C4-2B (cell line): ENCODE measurements around the gene GNB1.

Experiments
- ZFX ChIP-seq: fragments of 450-650 bp; IDR thresholded peaks from 2 replicates; pipeline ENCODE4 v1.6.1; 2017
- TF ChIP-seq, protein P1 (sequence below): fragments of 450-650 bp; conservative IDR thresholded peaks from 2 replicates; pipeline ENCODE4 v1.5.1; 2017; ENCODE audit warnings: mild to moderate bottlenecking

DNA sequence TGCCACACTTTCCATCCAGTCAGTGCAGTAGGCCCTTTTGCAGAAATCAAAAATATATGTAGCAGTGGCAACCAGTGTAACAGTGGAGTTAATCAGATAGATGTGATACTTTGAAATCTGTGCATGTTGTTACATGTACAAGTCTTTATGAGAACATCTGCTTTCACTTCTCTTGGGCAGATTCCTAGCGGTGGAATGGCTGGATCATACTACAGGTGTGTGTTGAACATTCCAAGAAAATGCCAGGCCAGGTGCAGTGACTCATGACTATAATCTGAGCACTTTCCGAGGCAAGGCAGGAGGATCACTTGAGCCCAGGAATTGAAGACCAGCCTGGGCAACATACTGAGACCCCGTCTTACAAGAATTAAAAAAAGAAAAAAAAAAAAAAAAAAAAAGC, 55.3 kb downstream of the GNB1 start:
- TF ChIP-seq, protein P1, sequence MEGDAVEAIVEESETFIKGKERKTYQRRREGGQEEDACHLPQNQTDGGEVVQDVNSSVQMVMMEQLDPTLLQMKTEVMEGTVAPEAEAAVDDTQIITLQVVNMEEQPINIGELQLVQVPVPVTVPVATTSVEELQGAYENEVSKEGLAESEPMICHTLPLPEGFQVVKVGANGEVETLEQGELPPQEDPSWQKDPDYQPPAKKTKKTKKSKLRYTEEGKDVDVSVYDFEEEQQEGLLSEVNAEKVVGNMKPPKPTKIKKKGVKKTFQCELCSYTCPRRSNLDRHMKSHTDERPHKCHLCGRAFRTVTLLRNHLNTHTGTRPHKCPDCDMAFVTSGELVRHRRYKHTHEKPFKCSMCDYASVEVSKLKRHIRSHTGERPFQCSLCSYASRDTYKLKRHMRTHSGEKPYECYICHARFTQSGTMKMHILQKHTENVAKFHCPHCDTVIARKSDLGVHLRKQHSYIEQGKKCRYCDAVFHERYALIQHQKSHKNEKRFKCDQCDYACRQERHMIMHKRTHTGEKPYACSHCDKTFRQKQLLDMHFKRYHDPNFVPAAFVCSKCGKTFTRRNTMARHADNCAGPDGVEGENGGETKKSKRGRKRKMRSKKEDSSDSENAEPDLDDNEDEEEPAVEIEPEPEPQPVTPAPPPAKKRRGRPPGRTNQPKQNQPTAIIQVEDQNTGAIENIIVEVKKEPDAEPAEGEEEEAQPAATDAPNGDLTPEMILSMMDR = no peak
- TF ChIP-seq ZFX = no peak
